ENCODE measurements around the gene ADARB2.

DNA sequence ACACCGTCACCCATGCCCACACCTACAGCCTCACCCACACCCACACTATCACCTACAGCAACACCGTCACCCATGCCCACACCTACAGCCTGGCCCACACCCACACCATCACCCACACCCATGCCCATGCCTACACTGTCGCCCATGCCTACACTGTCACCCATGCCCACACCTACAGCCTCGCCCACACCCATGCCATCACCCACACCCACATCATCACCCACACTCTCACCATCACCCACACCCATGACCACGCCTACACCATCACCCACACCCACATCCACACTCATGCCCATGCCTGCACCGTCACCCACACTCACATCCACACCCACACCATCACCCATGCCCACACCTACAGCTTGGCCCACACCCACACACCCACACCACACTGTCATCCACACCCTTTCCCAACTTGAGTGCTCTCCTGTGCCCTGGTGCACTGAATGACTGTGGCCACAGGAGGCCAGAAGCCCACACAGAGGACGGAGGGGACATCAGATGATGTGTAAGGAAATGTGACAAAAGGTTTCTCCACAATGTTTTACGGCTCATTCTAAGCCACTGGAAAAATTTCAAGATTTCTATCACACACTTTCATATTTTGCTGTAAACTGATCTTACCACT, 527.9 kb downstream of the ADARB2 start:
- TF ChIP-seq BCL11A (tag by site-specific recombination; IDR thresholded peaks at IDR 0.05; ENCODE audit: low read depth) (no peak), YY2 (tag by site-specific recombination; IDR thresholded peaks at IDR 0.05) (no peak), ZNF24 (tag by site-specific recombination; IDR thresholded peaks at IDR 0.05) (no peak)
- TF ChIP-seq, protein P1, sequence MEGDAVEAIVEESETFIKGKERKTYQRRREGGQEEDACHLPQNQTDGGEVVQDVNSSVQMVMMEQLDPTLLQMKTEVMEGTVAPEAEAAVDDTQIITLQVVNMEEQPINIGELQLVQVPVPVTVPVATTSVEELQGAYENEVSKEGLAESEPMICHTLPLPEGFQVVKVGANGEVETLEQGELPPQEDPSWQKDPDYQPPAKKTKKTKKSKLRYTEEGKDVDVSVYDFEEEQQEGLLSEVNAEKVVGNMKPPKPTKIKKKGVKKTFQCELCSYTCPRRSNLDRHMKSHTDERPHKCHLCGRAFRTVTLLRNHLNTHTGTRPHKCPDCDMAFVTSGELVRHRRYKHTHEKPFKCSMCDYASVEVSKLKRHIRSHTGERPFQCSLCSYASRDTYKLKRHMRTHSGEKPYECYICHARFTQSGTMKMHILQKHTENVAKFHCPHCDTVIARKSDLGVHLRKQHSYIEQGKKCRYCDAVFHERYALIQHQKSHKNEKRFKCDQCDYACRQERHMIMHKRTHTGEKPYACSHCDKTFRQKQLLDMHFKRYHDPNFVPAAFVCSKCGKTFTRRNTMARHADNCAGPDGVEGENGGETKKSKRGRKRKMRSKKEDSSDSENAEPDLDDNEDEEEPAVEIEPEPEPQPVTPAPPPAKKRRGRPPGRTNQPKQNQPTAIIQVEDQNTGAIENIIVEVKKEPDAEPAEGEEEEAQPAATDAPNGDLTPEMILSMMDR (tag by site-specific recombination; IDR thresholded peaks at IDR 0.05), result no peak
